NCI-H748 (cell line): ENCODE results near the gene CDNF.
"Not testable (repeated sequence)": the region's sequence is repeated elsewhere in the genome, so short reads cannot be mapped to it uniquely, and the experiment has no call there.

Experiments used
- DNase-seq: peaks from one replicate; lab custom pipeline; 2025; ENCODE audit not compliant: unreplicated experiment; lab: John Stamatoyannopoulos, UW

The CDNF gene

GRCh38 chr10:14839305-14839695 is 1.5 kb upstream of the CDNF start:
- DNase-seq, result no peak

- DNase-seq, result peak; percentile 18
Observed at GRCh38 chr10:14838582-14839304, 906 bp upstream of the CDNF start.

- peak; percentile 8 for DNase-seq
Observed at GRCh38 chr10:14837003-14837756, 657 bp downstream of the CDNF start.

GRCh38 chr10:14836208-14836607 is 1.6 kb downstream of the CDNF start:
- no peak for DNase-seq

GRCh38 chr10:14833106-14833505 is 4.7 kb downstream of the CDNF start:
- DNase-seq, result no peak

- DNase-seq, result no peak
Observed at GRCh38 chr10:14826076-14826829, 11.6 kb downstream of the CDNF start.

- DNase-seq, result no peak
Observed at GRCh38 chr10:14823966-14824365, 13.9 kb downstream of the CDNF start.

GRCh38 chr10:14822879-14823755 is 14.7 kb downstream of the CDNF start:
- peak; percentile 61 for DNase-seq

- DNase-seq, result peak; percentile 48
Observed at GRCh38 chr10:14821635-14822375, 16.0 kb downstream of the CDNF start.

GRCh38 chr10:14820775-14821154 is 17.1 kb downstream of the CDNF start:
- DNase-seq, result no peak

GRCh38 chr10:14820010-14820774 is 17.6 kb downstream of the CDNF start:
- no peak for DNase-seq

- DNase-seq, result not testable (repeated sequence)
Observed at GRCh38 chr10:14816717-14817116, 21.1 kb downstream of the CDNF start.

- no peak for DNase-seq
Observed at GRCh38 chr10:14815681-14816080, 22.2 kb downstream of the CDNF start.

GRCh38 chr10:14812271-14812670 is 25.6 kb downstream of the CDNF start:
- DNase-seq, result no peak

GRCh38 chr10:14810969-14811953 is 26.6 kb downstream of the CDNF start:
- DNase-seq, result peak; percentile 65

GRCh38 chr10:14806318-14806717 is 31.5 kb downstream of the CDNF start:
- DNase-seq, result peak; percentile 34

- no peak for DNase-seq
Observed at GRCh38 chr10:14803827-14804226, 34.0 kb downstream of the CDNF start.

- DNase-seq, result no peak
Observed at GRCh38 chr10:14801723-14802122, 36.1 kb downstream of the CDNF start.
